GM19043 (cell line): ENCODE data around the gene PLSCR1.
A peak's percentile ranks its signal among the peaks of the same experiment; 100 is the strongest.
"Not testable (repeated sequence)": the region's sequence is repeated elsewhere in the genome, so short reads cannot be mapped to it uniquely, and the experiment has no call there.

Source experiments
- ATAC-seq: cut with Tn5 transposase; IDR thresholded peaks from one replicate; pipeline ENCODE4 v1.9.1; 2021; ENCODE audit warnings: low read depth; ENCODE audit not compliant: unreplicated experiment

Gene PLSCR1

GRCh38 chr3:146485297-146485696 lies 59.1 kb downstream of the PLSCR1 start:
- no peak for ATAC-seq

GRCh38 chr3:146476094-146476740 lies 68.2 kb downstream of the PLSCR1 start:
- no peak for ATAC-seq

GRCh38 chr3:146474976-146475375 lies 69.4 kb downstream of the PLSCR1 start:
- ATAC-seq, result not testable (repeated sequence)

DNA sequence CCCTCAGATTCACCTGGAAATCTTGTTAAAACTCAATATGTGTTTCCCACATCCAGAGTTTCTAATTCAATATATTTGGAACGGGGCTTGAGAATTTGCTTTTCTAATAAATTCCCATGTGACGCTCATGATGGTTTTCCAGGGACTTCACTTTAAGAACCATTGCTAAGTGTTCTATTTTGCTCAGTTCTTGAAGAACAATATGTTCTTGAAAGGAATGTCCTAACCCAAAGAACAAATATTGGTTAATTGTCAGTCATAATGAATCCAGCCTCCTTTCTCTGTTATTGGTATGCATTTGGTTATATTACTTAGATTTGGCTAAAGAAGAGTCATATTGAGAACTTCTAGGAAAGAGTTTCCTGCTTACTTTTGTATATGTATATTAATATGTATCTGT lies 70.7 kb downstream of the PLSCR1 start:
- no peak for ATAC-seq

GRCh38 chr3:146472611-146473010 lies 71.8 kb downstream of the PLSCR1 start:
- no peak for ATAC-seq

DNA sequence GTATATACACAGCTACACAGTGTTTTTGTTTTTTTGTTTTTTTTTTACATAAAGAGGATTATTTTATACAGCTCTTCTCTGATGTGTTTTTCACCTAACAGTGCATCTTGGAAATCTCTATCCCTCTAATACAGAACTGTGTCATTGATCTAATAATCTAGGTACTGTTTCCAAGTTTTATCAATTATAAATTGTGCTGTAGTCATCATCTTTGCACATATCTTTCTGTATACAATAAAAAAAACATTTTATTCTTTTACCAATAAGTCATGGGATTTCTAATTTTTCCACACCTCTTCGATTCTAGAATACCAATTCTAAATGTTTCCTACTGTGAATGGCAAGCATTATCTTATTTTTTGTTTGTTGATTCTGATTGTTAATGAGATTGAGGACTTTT lies 73.4 kb downstream of the PLSCR1 start:
- no peak for ATAC-seq

GRCh38 chr3:146470425-146470990 lies 73.9 kb downstream of the PLSCR1 start:
- no peak for ATAC-seq

DNA sequence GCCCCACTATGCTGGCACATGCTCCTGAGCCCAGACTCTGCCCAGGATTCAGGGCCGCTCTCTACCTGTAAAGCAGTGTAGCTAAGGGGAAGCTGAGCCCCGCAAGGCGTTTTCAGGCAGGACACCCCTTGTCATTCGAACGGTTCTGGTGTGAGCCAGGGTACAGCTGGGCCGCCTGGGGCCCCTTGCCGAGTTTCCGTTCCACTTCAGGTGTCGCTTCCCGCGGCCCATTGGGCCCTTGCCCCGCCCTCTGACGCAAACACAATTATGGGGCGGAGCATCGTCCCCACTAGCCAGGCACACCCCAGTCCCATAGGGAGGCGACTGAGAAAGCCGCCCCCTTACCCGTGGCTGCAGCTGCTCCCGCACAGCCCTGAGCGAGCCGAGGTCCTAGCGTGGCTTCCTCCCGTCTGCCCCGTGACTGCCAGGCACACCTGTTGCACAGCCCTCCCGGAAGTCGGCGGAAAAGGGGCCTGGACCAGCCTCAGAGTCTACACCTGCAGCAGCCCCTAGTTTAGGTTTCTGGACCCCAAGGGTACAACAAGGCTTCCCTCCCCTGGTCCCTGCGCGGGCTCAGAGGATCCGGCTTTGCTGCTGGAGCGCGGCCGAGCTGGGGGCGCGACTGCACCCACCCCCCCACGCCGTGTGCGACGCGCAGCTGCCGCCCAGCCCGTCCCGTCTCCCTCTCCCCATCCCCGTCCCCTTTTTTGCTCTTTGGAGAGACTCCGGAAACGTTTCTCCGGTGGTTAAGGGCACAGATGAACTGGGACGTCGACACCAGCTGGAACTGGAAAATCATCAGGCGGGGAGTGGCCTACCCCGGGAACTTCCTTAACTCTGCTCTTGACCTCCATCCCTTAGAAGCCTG lies 75.0 kb downstream of the PLSCR1 start, which contains the start of gene PLSCR2:
PLSCR2 (minus strand) TSS at position 412 of the 868 bp plus-strand sequence. CDS start 9,657 bp downstream, outside the sequence.
- ATAC-seq, result peak; percentile 95

GRCh38 chr3:146468671-146469149 lies 75.7 kb downstream of the PLSCR1 start:
- ATAC-seq, result no peak

DNA sequence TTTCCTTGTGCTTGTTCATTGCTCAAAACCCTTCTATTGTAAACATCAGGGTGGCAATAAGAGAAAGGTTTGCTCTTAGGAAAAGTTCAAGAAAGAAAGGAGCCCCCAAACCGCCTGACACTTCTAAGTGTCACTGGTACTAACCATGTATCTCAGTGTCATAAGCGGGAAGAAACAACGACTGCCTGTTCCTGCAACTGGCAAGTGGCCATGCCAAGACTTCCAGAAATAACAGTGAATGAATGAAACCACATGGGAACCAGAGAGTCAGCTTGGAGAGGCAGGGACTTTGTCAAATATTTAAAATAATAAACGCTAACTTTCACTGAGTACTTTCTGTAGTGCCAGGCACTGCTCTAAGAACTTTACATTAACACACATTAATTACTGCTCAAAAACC lies 76.2 kb downstream of the PLSCR1 start:
- no peak for ATAC-seq

DNA sequence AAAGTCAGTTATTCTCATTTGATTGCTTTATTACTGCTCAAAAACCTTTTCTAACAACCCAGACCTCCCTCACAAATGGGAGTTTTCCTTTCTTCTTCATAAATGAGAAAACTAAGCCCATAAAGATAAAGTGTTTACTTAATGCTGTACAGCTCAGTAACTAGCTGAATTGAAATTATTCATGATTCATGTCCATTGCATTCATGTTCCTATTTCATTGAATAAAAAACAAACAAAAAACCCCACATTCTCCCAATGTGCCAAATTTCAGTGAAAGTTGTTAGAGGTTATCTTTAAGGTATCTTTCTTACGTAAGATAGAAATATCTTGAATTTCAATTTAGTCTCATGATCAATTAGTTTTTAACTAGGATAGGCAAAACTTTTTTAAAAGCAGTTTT lies 77.8 kb downstream of the PLSCR1 start:
- ATAC-seq, result no peak

- no peak for ATAC-seq
Measured at GRCh38 chr3:146465693-146466465, 78.5 kb downstream of the PLSCR1 start.
